T follicular helper cell (primary cell): ENCODE data around the gene THYN1.
"Not testable (repeated sequence)": the region's sequence is repeated elsewhere in the genome, so short reads cannot be mapped to it uniquely, and the experiment has no call there.

Experiments used
- DNase-seq: peaks from one replicate; pipeline ENCODE4 v3.0.0-alpha.2; 2020; ENCODE audit warnings: low read depth
- total RNA-seq, 2 experiments: gene quantifications; one replicate each; lab custom pipeline; 2026; lab: John Stamatoyannopoulos, UW

The THYN1 gene
- total RNA-seq: 40.1 to 54.8 reads per million in 2 experiments

DNA sequence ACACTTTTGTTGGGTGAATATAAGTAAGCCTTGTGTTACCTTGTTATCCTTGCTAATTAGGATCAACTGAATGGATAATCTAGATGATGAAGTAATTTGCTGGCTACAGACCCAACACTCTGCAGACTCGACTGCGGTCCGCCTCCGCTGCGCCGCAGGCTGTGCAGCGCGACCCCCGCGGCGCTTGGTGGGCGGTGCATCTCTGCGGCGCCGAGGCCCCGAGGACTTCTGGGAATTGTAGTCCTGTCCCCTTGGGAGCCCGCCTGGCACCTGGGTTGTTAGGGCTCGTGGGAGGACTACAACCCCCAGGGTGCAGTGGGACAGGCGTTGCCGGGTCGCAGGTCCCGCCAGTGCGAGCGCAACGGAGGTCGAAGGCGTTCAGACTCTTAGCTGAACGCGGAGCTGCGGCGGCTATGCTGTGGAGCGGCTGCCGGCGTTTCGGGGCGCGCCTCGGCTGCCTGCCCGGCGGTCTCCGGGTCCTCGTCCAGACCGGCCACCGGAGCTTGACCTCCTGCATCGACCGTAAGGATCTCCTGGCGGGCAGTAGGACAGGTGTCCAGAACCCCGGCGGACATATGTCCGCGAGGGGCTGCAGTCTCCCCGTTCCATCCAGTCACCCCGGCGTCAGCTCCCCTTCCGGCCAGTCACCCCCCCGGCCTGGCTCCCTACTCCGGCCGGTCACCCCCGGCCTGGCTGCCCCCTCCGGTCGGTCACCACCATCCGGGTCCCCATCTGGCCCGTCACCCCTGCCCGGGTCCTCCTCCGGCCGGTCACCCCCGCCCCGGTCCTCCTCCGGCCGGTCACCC lies at the start of gene THYN1, which contains the start of gene ACAD8:
Gene THYN1 (minus strand): TSS at position 165 of the 806 bp plus-strand sequence. CDS start 470 bp downstream, outside the sequence.
Gene ACAD8 (plus strand): TSS at position 381 of the 806 bp plus-strand sequence. CDS start 33 bp downstream, at position 414.
- DNase-seq: peak; percentile 94

DNA sequence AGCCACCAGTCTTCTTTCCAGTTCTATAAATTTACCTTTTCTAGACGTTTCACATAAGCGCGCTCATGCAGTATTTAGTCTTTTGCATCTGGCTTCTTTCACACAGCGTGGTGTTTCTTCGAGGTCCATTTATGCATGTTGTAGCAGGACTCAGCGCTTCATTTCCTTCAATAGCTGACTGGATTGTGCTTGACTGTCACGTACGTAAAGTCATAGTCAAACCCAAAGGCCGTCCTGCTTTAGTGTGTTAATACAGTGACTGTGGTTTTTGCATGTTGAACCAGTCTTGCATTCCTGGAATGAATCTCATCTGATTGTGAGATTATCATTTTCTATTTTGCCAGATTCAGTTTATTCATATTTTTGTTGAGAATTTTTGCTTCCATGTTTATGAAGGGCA lies 41.5 kb upstream of the THYN1 start:
- DNase-seq: no peak

DNA sequence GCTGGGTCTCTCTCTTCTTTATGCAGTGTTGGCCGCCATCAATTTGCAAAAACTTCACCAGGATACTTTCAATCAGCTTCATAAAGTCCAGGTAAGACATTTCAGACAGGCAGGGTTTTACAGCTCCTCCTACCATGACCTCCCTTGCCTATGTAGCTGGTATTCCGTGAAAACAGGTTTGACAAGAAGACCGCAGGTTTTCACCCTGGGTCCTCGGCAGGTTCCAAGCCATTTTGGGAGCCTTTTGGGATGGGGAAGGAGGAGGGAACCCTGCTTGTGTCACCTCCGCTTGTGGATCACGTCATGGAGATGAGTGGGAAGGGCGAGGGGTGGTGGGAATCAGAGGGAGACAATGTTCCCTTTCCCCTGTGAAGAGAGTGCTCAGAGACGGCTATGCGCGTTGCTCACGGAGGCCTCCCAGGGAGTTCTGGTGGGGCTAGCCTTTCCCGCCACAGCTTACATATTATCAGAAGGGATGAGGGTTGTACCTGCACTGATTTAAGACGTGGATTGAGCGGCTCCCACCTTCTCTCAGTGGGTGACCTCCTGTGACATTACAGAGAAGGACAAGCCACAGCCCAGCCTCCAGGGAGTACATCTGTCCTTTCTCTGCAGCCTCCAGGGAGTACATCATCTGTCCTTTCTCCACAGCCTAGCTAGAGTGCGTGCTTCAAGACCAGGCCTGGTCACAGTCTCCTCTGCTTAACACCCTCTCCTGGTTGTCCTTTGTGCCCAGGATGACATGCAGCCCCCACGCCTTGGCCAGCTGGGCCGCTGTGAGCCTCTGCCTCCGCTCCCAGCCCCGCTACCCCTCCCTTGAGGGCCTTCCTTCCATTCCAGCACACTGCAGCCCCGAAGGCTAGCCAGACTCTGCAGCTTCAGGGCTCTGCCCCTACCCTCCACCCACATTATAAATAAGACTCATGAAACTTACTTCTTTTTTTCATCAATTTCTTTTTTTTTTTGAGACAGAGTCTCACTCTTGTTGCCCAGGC lies 40.3 kb upstream of the THYN1 start:
- no peak for DNase-seq

DNA sequence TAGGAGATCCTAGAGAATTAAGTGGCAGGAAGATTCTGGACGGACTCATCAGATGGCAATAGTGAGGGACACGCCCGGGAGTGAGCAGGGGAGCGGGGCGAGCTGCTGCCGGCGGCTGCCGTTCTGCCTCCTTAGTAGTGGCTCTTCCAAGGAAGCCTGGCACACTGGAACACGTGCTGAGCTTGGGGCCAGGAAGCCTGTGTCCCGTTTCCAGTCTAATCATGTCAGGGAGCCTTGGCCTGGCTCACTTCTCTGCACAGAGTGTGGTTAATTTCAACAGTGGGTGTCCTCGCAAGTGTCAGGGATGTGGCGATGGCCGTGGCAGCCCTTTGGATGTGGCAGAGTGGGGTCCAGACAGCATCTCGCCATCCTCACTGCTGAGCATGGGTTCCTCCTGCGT lies 39.5 kb upstream of the THYN1 start:
- DNase-seq: no peak

DNA sequence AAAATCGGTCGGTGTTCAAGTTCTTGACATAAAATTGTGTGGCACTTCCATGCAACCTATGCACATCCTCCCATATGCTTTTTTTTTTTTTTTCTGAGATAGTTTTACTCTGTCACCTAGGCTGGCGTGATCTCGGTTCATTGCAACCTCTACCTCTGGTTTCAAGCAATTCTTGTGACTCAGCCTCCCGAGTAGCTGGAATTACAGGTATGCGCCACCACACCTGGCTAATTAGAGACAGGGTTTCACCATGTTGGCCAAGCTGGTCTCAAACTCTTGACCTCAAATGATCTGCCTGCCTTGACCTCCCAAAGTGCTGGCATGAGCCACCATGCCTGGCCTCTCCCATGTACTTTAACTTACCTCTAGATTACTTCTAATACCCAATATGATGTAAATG lies 38.0 kb upstream of the THYN1 start:
- no peak for DNase-seq

DNA sequence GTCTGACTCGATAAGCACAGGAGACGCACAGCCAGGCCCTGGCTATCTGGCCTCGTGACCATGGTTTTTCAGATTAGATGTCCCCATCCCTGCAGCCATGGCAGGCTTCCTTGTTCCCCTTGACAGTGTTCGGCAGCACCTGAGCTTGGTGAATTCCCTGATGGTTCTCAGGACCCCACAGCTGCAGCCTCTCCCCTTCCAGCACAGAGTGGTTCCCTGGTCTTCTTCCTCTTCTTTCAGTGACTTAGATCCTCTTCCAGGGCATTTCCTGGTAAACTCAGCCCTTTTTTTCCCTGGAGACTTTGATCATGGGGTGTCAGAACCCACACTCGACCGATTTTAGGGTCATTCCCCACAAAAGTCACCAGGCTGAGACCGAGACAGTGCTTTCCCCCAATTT lies 37.5 kb upstream of the THYN1 start:
- no peak for DNase-seq

DNA sequence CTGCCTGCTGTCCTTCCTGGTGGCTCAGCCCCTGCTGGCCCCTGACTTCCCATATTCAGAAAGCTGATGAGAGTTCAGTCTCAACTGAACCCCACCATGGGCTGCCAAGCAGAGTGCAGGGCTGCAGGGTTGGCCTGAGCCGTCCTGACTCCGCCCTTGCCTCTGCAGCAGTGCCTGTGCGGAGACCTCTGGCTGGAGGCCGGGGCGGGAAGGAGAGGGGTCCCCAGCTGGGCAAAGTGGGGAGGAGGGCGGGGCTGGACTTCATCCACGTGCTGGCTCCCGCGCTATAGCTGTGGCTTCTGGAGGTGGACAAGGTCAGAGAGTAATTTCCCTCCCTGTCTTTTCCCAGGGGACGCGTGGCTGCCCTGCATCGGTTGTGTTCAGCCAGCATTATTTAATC lies 36.6 kb upstream of the THYN1 start:
- no peak for DNase-seq

DNA sequence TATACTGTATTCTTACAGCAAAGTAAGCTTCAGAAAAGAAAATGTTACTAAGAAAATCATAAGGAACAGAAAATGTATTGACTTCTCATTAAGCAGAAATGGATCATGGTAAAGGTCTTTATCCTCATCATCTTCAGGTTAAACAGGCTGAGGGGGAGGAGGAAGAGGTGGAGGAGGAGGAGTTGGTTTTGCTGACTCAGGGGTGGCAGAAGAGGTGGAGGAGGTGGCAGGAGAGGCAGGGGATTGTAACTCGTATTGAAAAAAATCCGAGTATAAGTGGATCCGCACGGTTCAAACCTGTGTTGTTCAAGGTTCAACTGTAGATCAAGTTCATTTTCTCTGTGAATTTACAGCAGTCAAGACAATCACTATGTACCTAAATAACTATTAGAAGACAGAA lies 36.0 kb upstream of the THYN1 start:
- DNase-seq: no peak

DNA sequence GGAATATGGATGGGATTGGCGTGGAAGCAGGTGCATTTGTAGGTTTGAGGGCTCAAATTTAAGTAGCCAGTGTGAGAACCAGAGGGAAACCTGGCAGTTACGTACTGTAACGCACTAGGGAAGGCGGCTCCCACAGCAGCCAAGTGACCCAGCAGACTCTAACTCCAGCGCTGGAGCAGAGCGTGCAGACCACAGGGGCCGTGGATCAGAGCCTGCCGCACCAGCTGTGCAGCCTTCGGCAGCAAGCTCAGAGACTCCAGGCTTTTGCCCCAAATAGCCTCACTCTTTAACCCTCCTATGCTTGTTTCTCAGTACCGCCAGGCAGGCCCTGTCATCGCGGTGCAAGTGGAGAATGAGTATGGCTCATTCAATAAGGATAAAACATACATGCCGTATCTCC lies 35.3 kb upstream of the THYN1 start:
- no peak for DNase-seq

DNA sequence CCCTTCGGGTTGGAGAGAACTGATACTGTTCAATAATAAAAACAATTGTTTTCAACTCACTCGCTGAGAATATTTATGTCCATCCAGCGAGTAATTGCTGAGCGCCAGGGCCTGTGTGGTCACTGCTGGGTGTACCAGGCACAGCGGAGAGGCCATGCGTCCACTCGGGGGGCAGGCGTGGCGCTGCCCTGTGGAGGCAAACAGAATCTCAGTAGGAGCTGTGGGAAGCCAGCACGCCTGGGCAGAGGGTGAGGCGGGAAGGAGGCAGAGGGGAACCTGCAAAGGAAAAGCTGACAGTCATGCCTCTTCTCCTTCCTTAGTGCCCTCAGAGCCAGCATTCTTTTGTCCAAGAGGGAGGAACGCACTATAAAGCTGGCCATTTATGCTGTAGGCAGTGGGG lies 34.4 kb upstream of the THYN1 start:
- DNase-seq: no peak

DNA sequence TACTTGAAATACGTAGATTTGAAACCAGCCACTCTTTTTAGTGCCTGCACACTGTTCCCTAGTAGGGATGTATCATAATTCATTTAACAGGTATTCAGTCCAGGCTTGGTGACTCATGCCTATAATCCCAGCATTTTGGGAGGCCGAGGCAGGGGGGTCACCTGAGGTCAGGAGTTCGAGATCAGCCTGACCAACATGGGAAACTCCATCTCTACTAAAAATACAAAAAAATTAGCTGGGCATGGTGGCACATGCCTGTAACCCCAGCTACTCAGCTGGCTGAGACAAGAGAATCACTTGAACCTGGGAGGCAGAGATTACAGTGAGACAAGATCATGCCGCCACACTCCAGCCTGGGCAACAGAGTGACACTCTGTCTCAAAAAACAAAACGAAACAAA lies 31.2 kb upstream of the THYN1 start:
- DNase-seq: not testable (repeated sequence)

DNA sequence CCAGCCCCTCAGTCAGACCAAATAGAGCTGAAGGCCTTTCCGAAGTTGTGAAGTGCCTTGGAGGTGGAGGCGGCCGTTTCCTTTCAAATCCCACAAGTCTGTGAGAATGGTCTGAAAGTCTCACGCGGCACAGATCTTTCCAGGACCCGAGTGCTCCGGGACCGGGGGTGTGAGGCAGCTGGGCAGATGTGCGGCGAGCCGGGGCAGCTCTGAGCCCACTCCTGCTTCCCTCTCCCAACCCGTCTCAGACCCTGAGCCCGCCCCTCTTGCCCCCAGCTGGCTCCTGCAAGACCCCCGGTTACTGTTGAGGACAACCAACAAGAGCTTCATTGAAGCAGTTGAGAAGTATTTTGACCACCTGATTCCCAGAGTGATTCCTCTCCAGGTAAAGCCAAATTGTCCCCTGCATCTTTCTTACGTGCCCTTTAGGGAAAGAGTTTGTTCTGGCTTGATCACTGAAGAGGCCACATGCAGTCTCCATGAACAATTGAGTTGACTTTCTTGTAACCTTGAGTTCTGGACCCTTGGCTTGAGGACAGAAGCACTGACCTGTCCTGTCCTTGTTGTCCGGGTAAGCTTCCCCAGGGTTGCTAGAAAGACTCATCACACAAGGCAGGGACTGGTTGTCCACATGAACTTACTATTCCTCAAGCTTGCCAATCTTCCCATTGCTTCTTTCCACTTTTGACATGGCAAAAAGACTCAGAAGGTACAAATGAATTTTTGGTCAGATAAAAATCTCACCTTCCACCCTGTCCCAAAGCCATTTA lies 30.5 kb upstream of the THYN1 start:
- DNase-seq: no peak

DNA sequence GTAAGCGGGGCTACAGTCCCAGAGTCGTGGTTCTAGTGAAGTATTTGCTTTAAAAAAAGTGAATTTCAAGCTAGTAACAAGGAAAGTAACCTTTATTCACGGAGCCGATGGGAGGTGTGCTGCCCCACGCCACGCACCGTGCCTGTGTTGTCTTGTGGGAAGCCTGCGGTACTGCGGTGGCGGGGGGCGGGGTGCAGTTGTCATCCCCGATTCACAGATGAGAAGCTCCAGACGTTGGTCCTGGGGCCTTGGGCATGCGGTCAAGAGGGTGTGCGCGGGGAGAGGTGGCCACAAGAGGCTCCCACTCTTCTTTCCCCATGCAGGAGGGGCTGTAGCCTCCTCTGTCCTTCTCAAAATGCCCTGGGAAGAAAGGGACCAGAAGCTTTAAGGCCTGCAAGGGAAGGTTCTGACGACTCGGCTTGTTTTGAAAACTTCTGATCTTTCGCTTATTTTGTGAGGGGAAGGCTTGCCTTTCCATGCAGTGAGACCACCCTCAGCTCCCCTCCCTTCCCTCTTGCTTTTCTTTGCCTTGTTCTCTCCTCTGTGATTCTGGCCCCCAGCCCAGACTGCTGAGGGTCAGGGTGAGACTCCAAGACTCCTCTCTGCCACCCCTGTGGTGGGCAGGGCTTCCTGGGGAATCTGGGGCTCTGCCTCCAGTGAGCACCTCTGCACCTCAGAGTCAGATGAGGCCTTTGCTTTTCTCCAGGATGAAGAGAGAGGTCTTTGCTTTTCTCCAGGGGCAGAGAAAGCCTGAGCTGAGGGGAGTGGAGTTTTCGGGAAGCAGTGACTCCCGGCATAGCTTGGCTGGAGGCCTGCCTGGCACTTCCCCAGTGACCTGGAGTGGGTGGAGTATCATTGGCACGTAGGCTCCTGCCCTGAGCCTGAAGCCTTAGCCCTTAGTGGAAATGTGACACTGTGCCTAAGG lies 29.2 kb upstream of the THYN1 start:
- DNase-seq: no peak

DNA sequence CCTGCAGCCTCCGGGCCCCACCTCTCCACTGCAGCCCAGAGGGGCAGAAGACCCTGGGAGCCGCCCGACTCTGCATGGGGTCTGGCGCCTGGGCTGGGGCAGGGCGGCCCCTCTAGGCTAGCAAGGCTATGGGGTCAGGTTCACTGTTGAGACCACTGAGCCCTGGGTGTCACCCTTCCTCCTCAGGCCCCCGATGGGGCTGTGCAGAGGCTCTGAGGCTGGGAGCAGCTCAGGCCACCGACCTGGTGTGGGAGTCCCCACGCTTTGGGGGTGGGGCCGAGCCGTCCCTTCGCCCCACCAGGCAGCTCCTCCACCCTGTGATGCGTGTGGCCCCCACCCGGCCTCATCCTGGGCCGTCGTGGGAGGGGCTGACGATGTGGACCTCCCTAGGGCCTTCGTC lies 28.5 kb upstream of the THYN1 start:
- DNase-seq: not testable (repeated sequence)

DNA sequence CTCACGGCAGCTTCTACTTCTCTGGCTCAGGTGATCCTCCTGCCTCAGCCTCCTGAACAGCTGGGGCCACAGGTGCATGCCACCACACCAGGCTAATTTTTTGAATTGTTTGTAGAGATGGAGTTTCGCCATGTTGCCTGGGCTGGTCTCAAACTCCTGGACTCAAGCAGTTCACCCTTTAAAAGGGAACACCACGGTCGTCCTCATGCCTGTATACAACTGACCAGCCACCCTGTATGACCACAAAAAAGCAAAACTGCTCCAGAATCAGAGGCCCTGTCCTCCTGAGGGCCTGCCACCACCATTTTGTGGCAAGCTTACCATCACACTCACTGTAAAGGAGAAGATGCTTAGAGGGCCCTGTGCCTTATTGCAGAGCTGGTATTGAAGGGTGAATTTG lies 25.2 kb upstream of the THYN1 start:
- DNase-seq: no peak

DNA sequence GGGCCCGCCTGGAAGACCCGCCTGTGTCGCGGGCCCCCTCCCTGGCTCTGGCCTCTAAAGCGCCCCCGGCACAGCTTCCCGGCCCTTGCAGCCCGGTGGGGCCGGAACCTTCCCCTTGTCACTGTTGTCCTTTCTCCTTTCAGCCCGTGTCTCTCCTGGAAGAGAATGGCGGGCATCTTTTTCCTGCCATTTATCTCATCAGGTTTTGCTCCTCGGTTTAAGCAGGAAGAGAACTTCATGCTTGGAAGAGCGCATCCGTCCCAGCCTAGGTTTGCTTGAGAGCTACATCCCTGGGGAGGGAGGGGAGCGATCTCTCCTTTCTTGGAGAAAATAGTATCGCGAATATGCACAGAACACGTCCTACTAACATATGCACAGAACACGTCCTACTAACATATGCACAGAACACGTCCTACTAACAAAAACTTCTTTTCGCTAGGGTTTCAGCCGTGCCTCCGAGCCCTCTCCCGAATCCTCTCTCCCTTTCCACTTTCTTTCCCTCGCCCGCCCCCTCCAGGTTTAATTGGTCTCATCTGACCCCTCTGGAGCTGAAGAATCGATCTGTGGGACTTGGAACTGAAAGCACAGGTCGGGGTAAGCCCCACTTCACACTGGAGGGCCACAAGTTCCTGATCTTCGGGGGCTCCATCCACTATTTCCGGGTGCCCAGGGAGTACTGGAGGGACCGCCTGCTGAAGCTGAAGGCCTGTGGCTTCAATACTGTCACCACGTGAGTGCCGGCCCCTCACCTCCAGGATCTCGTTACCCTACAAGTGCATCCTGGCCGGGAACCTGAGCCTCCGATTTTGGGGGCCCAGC lies 24.2 kb upstream of the THYN1 start:
- no peak for DNase-seq

DNA sequence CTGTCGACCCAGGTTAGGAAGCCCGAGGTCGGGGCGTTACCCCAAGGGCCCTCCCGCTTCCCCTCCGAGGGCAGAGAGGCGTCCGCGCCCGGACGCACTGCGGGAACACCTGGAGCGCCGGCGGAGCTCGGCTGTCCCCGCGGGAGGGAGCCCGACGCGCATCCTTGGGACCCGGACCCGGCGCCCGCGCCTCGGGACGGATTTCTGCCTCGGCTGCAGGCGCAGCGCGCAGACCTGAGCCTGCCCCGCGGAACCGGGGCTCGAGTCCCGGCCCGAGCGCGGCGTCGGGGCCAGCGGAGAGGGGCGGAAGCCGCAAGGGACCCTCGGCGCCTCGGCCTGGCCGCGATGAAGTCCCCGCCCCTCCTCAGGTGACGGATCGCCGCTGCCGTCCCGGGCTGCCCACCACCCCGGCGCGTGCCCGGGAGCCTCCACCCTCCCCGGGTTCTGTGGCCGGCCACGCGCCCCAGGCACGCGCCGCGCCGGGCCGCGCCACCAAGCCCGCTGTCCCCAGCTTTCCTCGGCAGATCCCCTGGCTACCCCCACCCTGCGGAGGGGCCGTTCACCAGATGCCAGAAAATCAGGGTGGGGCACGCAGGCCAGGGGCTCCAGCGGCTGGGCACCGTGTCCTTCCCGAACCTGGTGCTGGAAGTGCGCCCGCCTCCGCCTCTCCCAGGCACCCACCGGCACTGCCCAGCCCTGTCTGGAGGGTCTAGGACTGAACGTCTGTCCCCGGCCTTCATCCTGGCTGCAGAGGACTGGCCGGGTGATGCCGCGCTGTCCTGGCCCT lies 23.4 kb upstream of the THYN1 start:
- DNase-seq: no peak

DNA sequence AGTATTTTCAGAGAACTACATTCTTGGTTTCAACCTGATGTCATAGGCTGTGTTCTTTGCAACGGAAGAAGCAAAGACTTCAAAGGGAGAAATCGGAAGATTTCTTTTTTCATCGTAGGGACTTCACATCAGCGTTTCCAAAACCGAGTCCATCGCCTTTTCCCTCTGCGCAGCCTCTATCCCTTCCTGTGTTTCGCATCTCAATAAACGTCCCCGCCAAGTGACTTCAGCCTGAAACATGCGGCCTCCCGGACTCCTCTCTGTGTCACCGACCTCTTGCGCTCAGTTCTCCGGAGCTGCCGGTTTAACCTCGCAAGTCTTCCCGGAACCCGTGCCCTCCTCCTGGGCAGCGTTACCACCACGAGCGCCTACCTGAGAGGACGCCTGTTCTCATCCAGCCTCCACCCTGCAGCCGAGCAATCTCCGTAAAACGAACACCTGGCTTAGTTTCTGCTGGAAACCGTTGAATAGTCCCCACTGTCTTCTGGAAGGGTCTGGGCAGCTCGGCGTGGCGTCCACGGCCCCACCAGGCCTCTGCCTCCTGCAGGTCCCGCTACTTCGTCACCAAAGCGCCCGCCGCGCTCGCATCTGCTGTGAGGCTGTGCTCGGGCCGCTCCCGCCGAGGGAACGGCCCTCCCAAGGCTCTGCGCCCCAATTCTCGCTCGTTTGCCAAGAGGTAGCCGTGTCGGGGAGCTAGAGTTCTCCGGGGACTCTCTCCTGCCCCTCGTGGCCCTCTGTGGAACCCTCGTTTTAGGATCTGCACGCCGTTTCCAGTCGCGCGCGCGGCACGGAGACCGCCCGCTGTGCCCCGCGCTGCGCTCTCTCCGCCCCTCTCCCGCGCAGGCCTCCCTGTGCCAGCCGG lies 22.6 kb upstream of the THYN1 start, which contains the start of gene GLB1L3:
Gene GLB1L3 (plus strand): TSS at position 846 of the 862 bp plus-strand sequence. CDS start 362 bp downstream, outside the sequence.
- peak; percentile 71 for DNase-seq
